ENCODE measurements around the gene IL12RB1.

IL12RB1 gene

GRCh38 chr19:18070181-18070580, 16.6 kb downstream of the IL12RB1 start:
- Histone ChIP-seq H3K4me1 (ENCODE audit: low read depth, poor library complexity, severe bottlenecking) (no peaks in the 10 kb centered on the region), H3K9ac (no peak overlapping the region), H3K36me3 (ENCODE audit: insufficient read depth) (no peaks in the 10 kb centered on the region), H2AFZ (ENCODE audit: low read depth) (no peak overlapping the region), H3K4me2 (no peak overlapping the region), H3K79me2 (ENCODE audit: insufficient read depth, low read depth) (no peaks in the 10 kb centered on the region), H3K4me3 (IDR thresholded peaks at IDR 0.05; ENCODE audit: insufficient read depth, low read depth, low read length) (no peak overlapping the region), H3K27ac (no peak overlapping the region), H4K20me1 (ENCODE audit: insufficient read depth) (no peaks in the 10 kb centered on the region), H3K27me3 (ENCODE audit: insufficient read depth, low read depth) (no peaks in the 10 kb centered on the region)
- no peak for TF ChIP-seq CTCF (conservative IDR thresholded peaks at IDR 0.05; ENCODE audit: low read depth, low read length)

- Histone ChIP-seq H3K4me2 (no peak overlapping the region), H3K36me3 (ENCODE audit: insufficient read depth) (no peaks in the 10 kb centered on the region), H3K79me2 (ENCODE audit: insufficient read depth, low read depth) (no peaks in the 10 kb centered on the region), H3K27ac (no peak overlapping the region), H3K9ac (no peak overlapping the region), H2AFZ (ENCODE audit: low read depth) (no peak overlapping the region), H3K4me1 (ENCODE audit: low read depth, poor library complexity, severe bottlenecking) (no peaks in the 10 kb centered on the region), H3K27me3 (ENCODE audit: insufficient read depth, low read depth) (no peaks in the 10 kb centered on the region), H3K4me3 (IDR thresholded peaks at IDR 0.05; ENCODE audit: insufficient read depth, low read depth, low read length) (no peak overlapping the region), H4K20me1 (ENCODE audit: insufficient read depth) (no peaks in the 10 kb centered on the region)
- TF ChIP-seq CTCF (conservative IDR thresholded peaks at IDR 0.05; ENCODE audit: low read depth, low read length) = no peak
These were observed 17.4 kb downstream of the IL12RB1 start for GRCh38 chr19:18069383-18069782.

- Histone ChIP-seq H2AFZ (ENCODE audit: low read depth) (no peak overlapping the region), H3K79me2 (ENCODE audit: insufficient read depth, low read depth) (no peaks in the 10 kb centered on the region), H3K4me1 (ENCODE audit: low read depth, poor library complexity, severe bottlenecking) (no peaks in the 10 kb centered on the region), H3K27me3 (ENCODE audit: insufficient read depth, low read depth) (no peaks in the 10 kb centered on the region), H3K4me2 (no peak overlapping the region), H3K9ac (no peak overlapping the region), H3K27ac (no peak overlapping the region), H4K20me1 (ENCODE audit: insufficient read depth) (no peaks in the 10 kb centered on the region), H3K36me3 (ENCODE audit: insufficient read depth) (no peaks in the 10 kb centered on the region), H3K4me3 (IDR thresholded peaks at IDR 0.05; ENCODE audit: insufficient read depth, low read depth, low read length) (no peak overlapping the region)
- TF ChIP-seq CTCF (conservative IDR thresholded peaks at IDR 0.05; ENCODE audit: low read depth, low read length) = no peak
These were observed 18.3 kb downstream of the IL12RB1 start for GRCh38 chr19:18068395-18068794.

GRCh38 chr19:18065173-18065495, 21.6 kb downstream of the IL12RB1 start:
- H3K27ac ChIP-seq = no peak overlapping the region
- H3K4me3 ChIP-seq (IDR thresholded peaks at IDR 0.05; ENCODE audit: insufficient read depth, low read depth, low read length) = no peak overlapping the region
- H3K79me2 ChIP-seq (ENCODE audit: insufficient read depth, low read depth) = no peaks in the 10 kb centered on the region
- H3K36me3 ChIP-seq (ENCODE audit: insufficient read depth) = no peaks in the 10 kb centered on the region
- TF ChIP-seq CTCF (conservative IDR thresholded peaks at IDR 0.05; ENCODE audit: low read depth, low read length) = no peak
- H3K4me2 ChIP-seq = no peak overlapping the region
- H3K4me1 ChIP-seq (ENCODE audit: low read depth, poor library complexity, severe bottlenecking) = no peaks in the 10 kb centered on the region
- H4K20me1 ChIP-seq (ENCODE audit: insufficient read depth) = no peaks in the 10 kb centered on the region
- no peak overlapping the region for H3K9ac ChIP-seq
- H3K27me3 ChIP-seq (ENCODE audit: insufficient read depth, low read depth) = no peaks in the 10 kb centered on the region
- H2AFZ ChIP-seq (ENCODE audit: low read depth) = no peak overlapping the region

- Histone ChIP-seq H3K27me3 (ENCODE audit: insufficient read depth, low read depth) (no peaks in the 10 kb centered on the region), H3K4me1 (ENCODE audit: low read depth, poor library complexity, severe bottlenecking) (peaks cover 4% of the 10 kb centered on the region), H3K27ac (no peak overlapping the region), H4K20me1 (ENCODE audit: insufficient read depth) (no peaks in the 10 kb centered on the region), H2AFZ (ENCODE audit: low read depth) (no peak overlapping the region), H3K36me3 (ENCODE audit: insufficient read depth) (no peaks in the 10 kb centered on the region), H3K79me2 (ENCODE audit: insufficient read depth, low read depth) (no peaks in the 10 kb centered on the region), H3K9ac (no peak overlapping the region), H3K4me3 (IDR thresholded peaks at IDR 0.05; ENCODE audit: insufficient read depth, low read depth, low read length) (no peak overlapping the region), H3K4me2 (no peak overlapping the region)
- TF ChIP-seq CTCF (conservative IDR thresholded peaks at IDR 0.05; ENCODE audit: low read depth, low read length) = no peak
These were observed 23.3 kb downstream of the IL12RB1 start for GRCh38 chr19:18063463-18063862.

All from KMS-11 (cell line).